HG03025 (cell line): ENCODE results near the gene CRYBA4.

Experiments
- ATAC-seq: cut with Tn5 transposase; IDR thresholded peaks from one replicate; pipeline ENCODE4 v1.9.1; 2021; ENCODE audit warnings: mild to moderate bottlenecking, moderate library complexity; ENCODE audit not compliant: unreplicated experiment, low FRiP score

CRYBA4 gene

GRCh38 chr22:26658161-26658560 is 36.4 kb downstream of the CRYBA4 start:
- no peak for ATAC-seq

- no peak for ATAC-seq
Observed at GRCh38 chr22:26658671-26659478, 37.1 kb downstream of the CRYBA4 start.

GRCh38 chr22:26660356-26660755 is 38.6 kb downstream of the CRYBA4 start:
- ATAC-seq: no peak

GRCh38 chr22:26660961-26661578 is 39.3 kb downstream of the CRYBA4 start:
- ATAC-seq: no peak

DNA sequence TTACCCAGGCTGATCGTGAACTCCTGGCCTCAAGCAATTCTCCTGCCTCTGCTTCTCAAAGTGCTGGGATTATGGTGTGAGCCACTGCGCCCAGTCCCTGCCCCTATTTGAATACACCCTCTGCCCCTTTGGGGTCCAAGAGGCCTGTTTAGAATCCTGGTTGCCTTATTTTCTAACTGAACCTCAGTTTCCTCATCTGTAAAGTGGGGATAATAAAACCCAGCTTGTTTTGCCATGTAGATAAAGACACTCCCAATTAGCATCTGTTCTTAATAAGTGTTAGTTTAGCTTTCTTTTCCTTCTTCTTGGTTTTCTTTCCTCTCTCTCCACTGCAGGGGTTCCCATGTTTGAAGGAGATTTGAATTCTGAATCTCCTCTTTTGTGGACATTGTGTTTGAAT is 40.4 kb downstream of the CRYBA4 start:
- ATAC-seq: no peak

GRCh38 chr22:26663374-26663923 is 41.7 kb downstream of the CRYBA4 start:
- no peak for ATAC-seq

DNA sequence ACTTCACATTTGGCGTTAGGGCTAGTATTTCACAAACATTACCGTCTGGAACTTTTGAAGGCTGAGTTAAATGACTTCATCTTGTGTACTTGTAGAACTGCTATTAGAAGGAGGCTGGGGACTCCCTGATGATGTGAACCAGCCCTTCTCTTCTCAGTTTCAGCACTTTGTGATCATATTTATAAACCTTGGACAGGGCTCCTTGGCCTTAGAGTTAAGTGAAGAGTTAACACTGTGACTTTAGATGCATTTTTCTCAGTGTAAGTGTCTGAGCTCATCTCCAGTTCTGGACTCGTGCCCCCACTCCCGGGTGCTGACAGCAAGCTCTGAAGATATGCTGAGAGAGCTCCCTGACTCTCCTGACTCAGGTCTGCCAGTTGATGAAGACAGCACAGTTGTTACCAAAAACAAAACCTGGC is 44.1 kb downstream of the CRYBA4 start:
- no peak for ATAC-seq

DNA sequence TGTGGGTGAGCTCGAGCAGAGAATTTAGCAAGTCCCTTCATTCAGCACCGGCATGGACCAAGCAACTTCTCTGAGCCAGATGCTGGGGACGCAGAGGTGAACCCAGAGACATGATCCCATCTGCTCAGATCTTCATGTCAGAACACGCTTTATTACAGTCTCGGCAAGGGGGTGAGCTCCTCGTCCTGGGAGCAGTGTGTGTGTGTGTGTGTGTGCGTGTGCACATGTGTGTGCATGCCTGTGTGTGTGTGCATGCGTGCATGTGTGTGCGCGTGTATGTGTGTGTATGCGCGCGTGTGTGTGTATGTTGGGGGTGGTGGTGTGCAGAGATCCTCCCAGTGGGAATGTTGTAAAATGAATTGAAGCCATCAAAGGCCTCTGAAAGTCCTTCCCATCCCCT is 45.4 kb downstream of the CRYBA4 start:
- ATAC-seq: no peak

- no peak for ATAC-seq
Observed at GRCh38 chr22:26669060-26669481, 47.3 kb downstream of the CRYBA4 start.

DNA sequence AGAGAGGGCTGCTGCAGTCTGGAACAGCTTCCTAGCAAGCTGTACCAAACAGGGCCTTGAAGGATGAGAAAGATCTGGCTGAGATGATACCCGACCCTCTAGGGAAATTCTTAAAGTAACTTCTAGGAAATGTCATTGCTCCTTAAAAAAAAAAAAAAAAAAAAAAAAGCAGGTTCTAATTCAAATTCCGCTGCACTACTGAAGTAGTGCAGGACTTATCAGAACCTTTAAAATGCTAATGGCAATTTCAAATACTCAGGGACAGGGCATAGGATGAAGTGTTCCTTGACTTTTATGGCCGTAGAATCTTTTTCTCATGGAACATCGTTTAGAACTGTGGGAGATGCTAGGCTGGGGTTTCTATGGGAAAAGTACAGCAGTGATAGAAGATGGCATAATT is 48.7 kb downstream of the CRYBA4 start:
- no peak for ATAC-seq

DNA sequence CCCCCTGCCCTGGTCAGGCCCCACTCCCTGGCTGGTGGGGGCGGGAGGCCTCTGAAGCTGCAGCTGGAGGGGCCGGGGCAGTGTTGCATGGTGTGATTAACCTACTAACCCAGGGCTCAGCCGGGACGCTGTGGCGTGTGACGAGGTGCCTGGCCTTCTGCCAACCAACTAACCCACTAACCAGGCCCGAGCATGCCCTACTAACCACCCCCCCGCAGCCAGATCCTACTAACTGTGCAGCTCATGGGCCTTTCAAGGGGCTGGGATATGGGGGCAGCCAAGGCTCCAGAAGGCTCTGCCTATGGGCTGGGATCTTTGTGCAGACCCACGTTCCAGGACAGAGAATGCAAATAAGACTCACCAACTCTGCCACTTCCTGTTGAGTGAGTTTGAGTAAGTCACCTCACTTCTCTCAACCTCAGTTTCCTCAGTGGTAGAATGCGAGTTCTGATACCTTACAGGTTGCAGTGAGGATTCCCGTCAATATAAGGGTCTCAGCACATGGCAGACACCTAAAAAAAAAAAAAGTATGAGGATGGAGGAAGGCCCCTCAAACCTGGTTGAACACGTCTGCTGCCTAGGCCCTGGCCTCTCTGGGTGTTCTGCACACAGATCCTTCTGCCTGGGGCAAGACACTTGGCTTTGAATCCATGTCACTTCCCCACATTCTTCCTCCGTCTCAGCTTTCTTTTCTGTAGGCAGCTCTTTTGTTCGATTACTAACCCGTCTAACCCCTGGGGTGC is 49.7 kb downstream of the CRYBA4 start:
- no peak for ATAC-seq

DNA sequence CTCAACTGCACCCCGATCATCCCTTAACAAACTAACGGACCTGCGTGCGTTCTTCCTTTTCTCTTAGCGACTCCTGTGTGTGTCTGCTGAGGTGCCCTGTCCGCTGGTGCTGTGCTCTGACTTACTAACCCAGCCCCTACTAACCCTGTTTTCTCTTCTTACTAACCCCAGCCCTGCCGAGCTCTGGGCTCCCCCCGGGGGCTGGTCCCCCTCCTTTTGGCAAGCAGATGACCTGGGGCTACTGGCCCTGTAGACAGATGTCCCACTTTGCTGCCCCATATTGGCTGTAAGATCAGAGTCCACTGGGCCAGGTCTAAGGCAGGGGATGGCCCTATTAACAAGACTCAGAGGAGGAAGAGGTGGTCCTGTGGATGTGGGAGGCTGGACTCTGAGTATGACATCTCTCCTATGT is 50.3 kb downstream of the CRYBA4 start:
- ATAC-seq: peak; percentile 7

- peak; percentile 70 for ATAC-seq
Observed at GRCh38 chr22:26672590-26673468, 51.1 kb downstream of the CRYBA4 start.

- no peak for ATAC-seq
Observed at GRCh38 chr22:26673486-26673885, 51.7 kb downstream of the CRYBA4 start.

DNA sequence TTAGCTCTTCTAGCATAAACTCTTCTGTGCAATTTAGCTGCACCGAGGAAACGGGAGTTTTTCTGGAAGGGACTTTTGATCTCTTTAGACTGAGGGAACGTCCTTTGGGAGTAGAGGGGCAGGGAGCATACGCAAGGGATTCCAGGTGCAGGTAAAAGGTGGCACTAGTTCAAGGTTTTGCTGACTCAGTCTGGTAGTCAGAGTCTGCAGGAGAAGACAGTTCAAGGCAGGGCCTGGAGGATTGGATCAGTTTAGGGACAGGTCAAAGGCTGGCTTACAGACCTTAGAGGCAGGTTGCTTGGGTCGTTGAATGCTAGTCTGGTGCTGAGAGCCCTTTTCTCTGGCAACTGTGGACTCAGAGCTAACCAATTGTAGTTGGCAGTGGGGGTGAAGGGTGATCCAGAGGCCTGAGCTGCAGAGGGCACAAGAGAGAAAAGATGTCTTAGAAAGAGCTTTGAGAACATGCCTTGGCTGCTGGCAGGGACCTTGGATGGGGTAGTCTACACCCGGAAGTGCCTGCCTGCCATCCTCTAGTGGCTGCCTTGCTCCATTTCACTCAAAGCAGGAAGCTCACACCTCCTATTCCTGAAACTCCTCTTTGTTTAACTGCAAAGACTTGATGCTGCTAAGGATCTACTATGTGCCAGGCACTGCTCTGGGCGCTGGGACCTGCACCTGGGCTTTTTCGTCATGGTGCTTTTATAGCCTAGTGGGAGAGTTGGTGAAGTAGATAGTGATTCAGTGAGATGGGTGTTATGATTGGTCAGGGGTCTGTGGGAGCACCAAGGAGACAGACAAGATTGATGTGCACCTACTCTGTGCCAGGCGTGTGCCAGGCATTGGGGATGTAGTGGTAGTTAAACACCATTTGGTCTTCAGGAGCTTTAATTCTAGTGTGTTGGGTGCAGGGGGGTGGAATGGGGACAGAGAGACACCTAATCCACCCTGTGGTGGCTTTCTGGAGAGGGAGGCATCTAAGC is 52.7 kb downstream of the CRYBA4 start:
- no peak for ATAC-seq

DNA sequence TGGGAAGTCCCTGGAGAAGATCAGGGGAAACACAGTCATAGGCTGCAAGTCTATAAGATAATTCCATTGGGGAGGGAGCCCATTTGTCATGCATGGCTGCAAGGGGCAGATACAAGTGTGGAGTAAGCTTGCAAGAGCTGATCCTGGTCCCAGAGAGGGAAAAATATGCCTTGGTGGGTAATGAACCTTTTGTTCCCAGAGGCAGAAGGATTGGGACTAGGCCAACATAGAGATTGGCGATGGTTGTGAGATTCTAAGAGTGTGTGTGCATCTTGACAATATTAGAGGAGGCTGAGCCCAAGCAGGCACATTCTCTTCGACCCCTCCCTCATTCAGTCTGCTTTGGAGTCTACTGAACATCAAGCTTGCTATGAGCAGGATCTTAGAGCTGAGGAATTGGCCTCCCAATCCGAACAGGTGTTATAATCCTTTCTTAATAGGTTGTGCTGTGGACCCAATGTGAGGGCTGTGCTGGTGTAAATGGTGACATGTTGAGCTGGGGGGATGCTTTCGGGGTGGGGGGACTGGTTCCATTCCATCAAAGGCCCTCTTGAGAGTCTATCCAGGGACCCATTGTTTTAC is 54.0 kb downstream of the CRYBA4 start:
- no peak for ATAC-seq

- no peak for ATAC-seq
Observed at GRCh38 chr22:26677217-26677616, 55.5 kb downstream of the CRYBA4 start.

GRCh38 chr22:26679003-26679629 is 57.4 kb downstream of the CRYBA4 start:
- no peak for ATAC-seq
